MM.1S (cell line): ENCODE data around the gene ITIH4.

ENCODE experiments used
- DNase-seq: peaks from one replicate; pipeline ENCODE4 v3.0.0-alpha.2; 2015
- H2AFZ ChIP-seq: fragments of 300-600 bp; sonication (generic); 2 replicates; pipeline ENCODE4 v1.6.0; 2016; ENCODE audit warnings: antibody characterized with exemption, low read length
- H3F3A ChIP-seq: fragments of 300-600 bp; sonication (generic); 2 replicates; pipeline ENCODE4 v1.6.1; 2016; ENCODE audit warnings: mild to moderate bottlenecking, antibody characterized with exemption, low read length, moderate library complexity, mixed read lengths; ENCODE audit not compliant: insufficient read depth
- H3K27ac ChIP-seq: fragments of 300-600 bp; sonication (generic); 2 replicates; pipeline ENCODE4 v1.5.1; 2016; ENCODE audit warnings: mild to moderate bottlenecking, low read length
- H3K27me3 ChIP-seq: fragments of 300-600 bp; sonication (generic); replicated peaks from 2 replicates; pipeline ENCODE4 v1.6.0; 2016; ENCODE audit warnings: low read length; ENCODE audit not compliant: insufficient read depth
- H3K36me3 ChIP-seq: fragments of 300-600 bp; sonication (generic); replicated peaks from 2 replicates; pipeline ENCODE4 v1.6.1; 2016; ENCODE audit warnings: mild to moderate bottlenecking, low read length, mixed read lengths; ENCODE audit not compliant: insufficient read depth
- H3K4me1 ChIP-seq: fragments of 300-600 bp; sonication (generic); 2 replicates; pipeline ENCODE4 v1.6.1; 2016; ENCODE audit warnings: low read length, mixed read lengths
- H3K4me2 ChIP-seq: fragments of 300-600 bp; sonication (generic); 2 replicates; pipeline ENCODE4 v1.6.0; 2016; ENCODE audit warnings: low read depth, low read length
- H3K4me3 ChIP-seq: fragments of 300-600 bp; sonication (generic); 2 replicates; pipeline ENCODE4 v1.5.1; 2016; ENCODE audit warnings: low read length, mixed read lengths
- H3K79me2 ChIP-seq: fragments of 300-600 bp; sonication (generic); 2 replicates; pipeline ENCODE4 v1.6.1; 2016; ENCODE audit warnings: mixed run types, low read length, mixed read lengths
- H3K9ac ChIP-seq: fragments of 300-600 bp; sonication (generic); 2 replicates; pipeline ENCODE4 v1.6.1; 2016; ENCODE audit warnings: low read length, mixed read lengths
- H3K9me2 ChIP-seq: fragments of 300-600 bp; sonication (generic); replicated peaks from 2 replicates; pipeline ENCODE4 v1.6.1; 2016; ENCODE audit warnings: mild to moderate bottlenecking, low read length, mixed read lengths; ENCODE audit not compliant: insufficient read depth
- H3K9me3 ChIP-seq: fragments of 300-600 bp; sonication (generic); replicated peaks from 2 replicates; pipeline ENCODE4 v1.6.1; 2016; ENCODE audit warnings: mild to moderate bottlenecking, low read length, mixed read lengths; ENCODE audit not compliant: insufficient read depth
- H4K20me1 ChIP-seq: fragments of 300-600 bp; sonication (generic); 2 replicates; pipeline ENCODE4 v1.6.1; 2016; ENCODE audit warnings: mild to moderate bottlenecking, low read length, moderate library complexity, mixed read lengths; ENCODE audit not compliant: insufficient read depth
- EZH2 ChIP-seq: fragments of 300-600 bp; sonication (generic); optimal IDR thresholded peaks from 2 replicates; pipeline ENCODE3; 2017; ENCODE audit warnings: low read depth, mild to moderate bottlenecking, antibody characterized with exemption, low read length, mixed read lengths
- EZH2phosphoT487 ChIP-seq: fragments of 300-600 bp; sonication (generic); IDR thresholded peaks from 2 replicates; pipeline ENCODE4 v1.6.1; 2018; ENCODE audit warnings: antibody characterized with exemption, low read length
- TF ChIP-seq, protein P1 (sequence below): fragments of 300-600 bp; sonication (generic); IDR thresholded peaks from 2 replicates; pipeline ENCODE4 v1.5.1; 2016; ENCODE audit warnings: antibody characterized with exemption, low read length, mixed read lengths

ITIH4 gene

DNA sequence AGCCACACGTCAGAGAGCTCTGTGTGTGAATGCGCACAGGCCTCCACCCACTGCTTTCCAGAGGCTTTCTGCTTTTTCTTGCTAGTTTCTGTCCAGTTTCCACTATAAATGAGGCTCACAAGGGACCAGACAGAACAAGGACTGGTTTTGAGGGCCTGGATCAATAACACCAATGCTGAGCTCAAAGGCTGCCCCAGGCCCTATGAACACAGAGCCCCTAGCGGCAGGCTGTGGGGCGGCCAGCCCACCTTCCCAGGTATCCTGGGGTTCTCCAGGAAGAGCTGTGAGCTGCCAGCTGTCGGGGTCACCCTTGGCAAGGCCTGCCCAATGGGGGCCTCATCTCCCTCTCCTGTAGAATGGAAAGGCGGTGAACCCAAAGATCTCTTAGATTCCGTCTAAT lies 38.1 kb downstream of the ITIH4 start:
- no peak overlapping the region for H3K4me2 ChIP-seq
- no peak overlapping the region for H2AFZ ChIP-seq
- no peak for DNase-seq
- no peak overlapping the region for H3K27ac ChIP-seq
- no peaks in the 10 kb centered on the region for H4K20me1 ChIP-seq
- no peak overlapping the region for H3K9ac ChIP-seq
- H3K27me3 ChIP-seq, result no peaks in the 10 kb centered on the region
- H3K4me3 ChIP-seq, result no peak overlapping the region
- TF ChIP-seq, protein P1, sequence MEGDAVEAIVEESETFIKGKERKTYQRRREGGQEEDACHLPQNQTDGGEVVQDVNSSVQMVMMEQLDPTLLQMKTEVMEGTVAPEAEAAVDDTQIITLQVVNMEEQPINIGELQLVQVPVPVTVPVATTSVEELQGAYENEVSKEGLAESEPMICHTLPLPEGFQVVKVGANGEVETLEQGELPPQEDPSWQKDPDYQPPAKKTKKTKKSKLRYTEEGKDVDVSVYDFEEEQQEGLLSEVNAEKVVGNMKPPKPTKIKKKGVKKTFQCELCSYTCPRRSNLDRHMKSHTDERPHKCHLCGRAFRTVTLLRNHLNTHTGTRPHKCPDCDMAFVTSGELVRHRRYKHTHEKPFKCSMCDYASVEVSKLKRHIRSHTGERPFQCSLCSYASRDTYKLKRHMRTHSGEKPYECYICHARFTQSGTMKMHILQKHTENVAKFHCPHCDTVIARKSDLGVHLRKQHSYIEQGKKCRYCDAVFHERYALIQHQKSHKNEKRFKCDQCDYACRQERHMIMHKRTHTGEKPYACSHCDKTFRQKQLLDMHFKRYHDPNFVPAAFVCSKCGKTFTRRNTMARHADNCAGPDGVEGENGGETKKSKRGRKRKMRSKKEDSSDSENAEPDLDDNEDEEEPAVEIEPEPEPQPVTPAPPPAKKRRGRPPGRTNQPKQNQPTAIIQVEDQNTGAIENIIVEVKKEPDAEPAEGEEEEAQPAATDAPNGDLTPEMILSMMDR, result no peak
- no peak for TF ChIP-seq EZH2phosphoT487
- TF ChIP-seq EZH2, result no peak
- no peaks in the 10 kb centered on the region for H3K9me3 ChIP-seq
- H3K4me1 ChIP-seq, result no peaks in the 10 kb centered on the region
- H3K9me2 ChIP-seq, result no peaks in the 10 kb centered on the region
- no peaks in the 10 kb centered on the region for H3F3A ChIP-seq
- no peaks in the 10 kb centered on the region for H3K79me2 ChIP-seq
- no peaks in the 10 kb centered on the region for H3K36me3 ChIP-seq

DNA sequence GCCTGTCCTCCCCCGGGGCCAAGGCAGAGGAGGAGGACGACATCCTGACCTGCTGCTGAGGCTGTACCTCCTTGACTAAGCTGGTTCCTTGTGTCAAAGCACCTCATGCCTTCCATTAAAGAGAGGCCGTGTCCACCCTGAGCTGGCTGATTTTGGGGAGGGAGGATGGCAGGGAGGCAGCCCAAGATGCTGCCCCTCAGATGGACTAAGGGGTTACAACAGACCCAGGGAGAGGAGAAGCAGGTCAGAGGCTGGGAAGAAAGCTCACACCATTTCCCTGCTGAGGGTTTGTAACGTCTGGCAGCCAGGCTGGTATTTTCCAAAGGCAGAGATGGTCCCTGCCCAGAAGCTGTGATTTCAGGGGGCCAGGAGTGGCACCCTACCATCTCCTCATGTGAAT lies 38.5 kb downstream of the ITIH4 start:
- no peak overlapping the region for H3K27ac ChIP-seq
- H3K79me2 ChIP-seq, result no peaks in the 10 kb centered on the region
- H3K4me1 ChIP-seq, result no peaks in the 10 kb centered on the region
- no peak overlapping the region for H3K4me3 ChIP-seq
- H3K36me3 ChIP-seq, result no peaks in the 10 kb centered on the region
- no peaks in the 10 kb centered on the region for H3K9me2 ChIP-seq
- no peaks in the 10 kb centered on the region for H3K27me3 ChIP-seq
- no peak overlapping the region for H2AFZ ChIP-seq
- no peak for DNase-seq
- no peaks in the 10 kb centered on the region for H3F3A ChIP-seq
- TF ChIP-seq, protein P1, result no peak
- no peak for TF ChIP-seq EZH2
- no peak overlapping the region for H3K4me2 ChIP-seq
- H4K20me1 ChIP-seq, result no peaks in the 10 kb centered on the region
- no peaks in the 10 kb centered on the region for H3K9me3 ChIP-seq
- no peak overlapping the region for H3K9ac ChIP-seq

DNA sequence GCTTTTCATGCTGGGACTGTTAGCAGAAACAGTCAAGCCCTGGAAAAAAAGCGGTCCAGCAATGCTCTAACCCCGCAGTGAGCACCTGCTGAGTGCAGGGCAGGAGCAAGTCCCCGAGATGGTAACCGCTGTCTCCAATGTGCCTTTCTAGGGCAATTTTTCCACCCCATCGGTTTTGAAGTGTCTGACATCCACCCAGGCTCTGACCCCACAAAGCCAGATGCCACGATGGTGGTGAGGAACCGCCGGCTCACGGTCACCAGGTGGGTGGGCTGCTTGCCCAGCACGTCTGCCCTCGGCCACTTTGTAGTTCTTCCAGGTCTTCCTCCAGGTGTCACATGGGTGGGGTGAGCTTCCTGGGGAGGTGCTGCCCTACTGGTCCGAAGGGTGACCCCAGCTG lies 39.1 kb downstream of the ITIH4 start:
- H4K20me1 ChIP-seq, result no peaks in the 10 kb centered on the region
- no peaks in the 10 kb centered on the region for H3K9me3 ChIP-seq
- no peak for DNase-seq
- H3K27ac ChIP-seq, result no peak overlapping the region
- H2AFZ ChIP-seq, result no peak overlapping the region
- no peaks in the 10 kb centered on the region for H3K9me2 ChIP-seq
- no peaks in the 10 kb centered on the region for H3F3A ChIP-seq
- H3K36me3 ChIP-seq, result no peaks in the 10 kb centered on the region
- H3K27me3 ChIP-seq, result no peaks in the 10 kb centered on the region
- H3K9ac ChIP-seq, result no peak overlapping the region
- TF ChIP-seq, protein P1, result no peak
- TF ChIP-seq EZH2, result no peak
- no peak for TF ChIP-seq EZH2phosphoT487
- H3K79me2 ChIP-seq, result no peaks in the 10 kb centered on the region
- no peaks in the 10 kb centered on the region for H3K4me1 ChIP-seq
- no peak overlapping the region for H3K4me2 ChIP-seq
- H3K4me3 ChIP-seq, result no peak overlapping the region
